Mesodermal cell (in vitro differentiated cells): ENCODE results near the gene SRGAP2C.
"Not testable (repeated sequence)": the region's sequence is repeated elsewhere in the genome, so short reads cannot be mapped to it uniquely, and the experiment has no call there.

Experiments
- H3K27ac ChIP-seq: 2 replicates; pipeline ENCODE4 v1.7.0; 2013; ENCODE audit warnings: mild to moderate bottlenecking, low read depth, low read length, moderate library complexity; ENCODE audit not compliant: severe bottlenecking
- H3K36me3 ChIP-seq: 2 replicates; pipeline ENCODE4 v1.7.1; 2013; ENCODE audit warnings: mild to moderate bottlenecking, low read length, moderate library complexity; ENCODE audit not compliant: control insufficient read depth, insufficient read depth
- H3K4me1 ChIP-seq: one replicate; pipeline ENCODE4 v1.7.1; 2013; ENCODE audit warnings: mild to moderate bottlenecking, low read length; ENCODE audit not compliant: insufficient read depth, control insufficient read depth, poor library complexity, severe bottlenecking
- H3K4me3 ChIP-seq: 2 replicates; pipeline ENCODE4 v1.7.0; 2013; ENCODE audit warnings: low read length, control low read depth, mild to moderate bottlenecking; ENCODE audit not compliant: insufficient read depth, poor library complexity, severe bottlenecking; ENCODE audit errors: extremely low read depth
- H3K9me3 ChIP-seq: 2 replicates; pipeline ENCODE4 v1.7.1; 2013; ENCODE audit warnings: mild to moderate bottlenecking, low read length, moderate library complexity; ENCODE audit not compliant: control insufficient read depth
- WGBS, 2 experiments: methylation state at CpG; one replicate each; pipeline ENCODE4 v1.1.5; 2013; ENCODE audit warnings: missing lambda C conversion rate in 2 of 2; ENCODE audit not compliant: insufficient coverage in 2 of 2; 5-methylcytosine and 5-hydroxymethylcytosine counted together

Gene SRGAP2C

GRCh38 chr1:121213491-121213890 lies 28.7 kb downstream of the SRGAP2C start:
- H3K4me3 ChIP-seq, H3K36me3 ChIP-seq, H3K4me1 ChIP-seq, H3K9me3 ChIP-seq, H3K27ac ChIP-seq: not testable (repeated sequence)
- no CpG with 5 or more reads among the region's 9 CpGs for WGBS, 2 experiments

- not testable (repeated sequence) for H3K9me3 ChIP-seq, H3K4me1 ChIP-seq, H3K36me3 ChIP-seq, H3K4me3 ChIP-seq, H3K27ac ChIP-seq
- no CpG with 5 or more reads among the region's 5 CpGs for WGBS, 2 experiments
These were observed 29.9 kb downstream of the SRGAP2C start for GRCh38 chr1:121214544-121215156.

- not testable (repeated sequence) for H3K9me3 ChIP-seq, H3K4me3 ChIP-seq, H3K36me3 ChIP-seq, H3K27ac ChIP-seq, H3K4me1 ChIP-seq
- no CpG with 5 or more reads among the region's 1 CpG for WGBS, 2 experiments
These were observed 31.1 kb downstream of the SRGAP2C start for GRCh38 chr1:121215699-121216417.

GRCh38 chr1:121216676-121217075 lies 31.9 kb downstream of the SRGAP2C start:
- not testable (repeated sequence) for H3K36me3 ChIP-seq, H3K4me3 ChIP-seq, H3K27ac ChIP-seq, H3K9me3 ChIP-seq, H3K4me1 ChIP-seq
- no CpG with 5 or more reads among the region's 1 CpG for WGBS, 2 experiments

GRCh38 chr1:121221770-121222169 lies 37.0 kb downstream of the SRGAP2C start:
- 100% methylated on average over 1 of the region's 1 CpG; no CpG with 5 or more reads in 1 of the 2 experiments for WGBS, 2 experiments
- not testable (repeated sequence) for H3K27ac ChIP-seq, H3K4me3 ChIP-seq, H3K9me3 ChIP-seq, H3K36me3 ChIP-seq, H3K4me1 ChIP-seq

- no CpG with 5 or more reads among the region's 4 CpGs for WGBS, 2 experiments
These were observed 39.9 kb downstream of the SRGAP2C start for GRCh38 chr1:121224714-121225113.

GRCh38 chr1:121226295-121226904 lies 41.6 kb downstream of the SRGAP2C start:
- H3K4me1 ChIP-seq, H3K36me3 ChIP-seq, H3K4me3 ChIP-seq, H3K27ac ChIP-seq, H3K9me3 ChIP-seq: not testable (repeated sequence)
- WGBS, 2 experiments: no CpG with 5 or more reads among the region's 4 CpGs

More at GRCh38 chr1:121224714-121225113, 39.9 kb downstream of the SRGAP2C start:
- not testable (repeated sequence) for H3K36me3 ChIP-seq, H3K27ac ChIP-seq, H3K9me3 ChIP-seq, H3K4me1 ChIP-seq, H3K4me3 ChIP-seq

GRCh38 chr1:121226925-121227324 lies 42.1 kb downstream of the SRGAP2C start:
- not testable (repeated sequence) for H3K27ac ChIP-seq

GRCh38 chr1:121227544-121228330 lies 43.0 kb downstream of the SRGAP2C start:
- not testable (repeated sequence) for H3K36me3 ChIP-seq, H3K4me3 ChIP-seq, H3K9me3 ChIP-seq, H3K27ac ChIP-seq, H3K4me1 ChIP-seq
- WGBS, 2 experiments: no CpG with 5 or more reads among the region's 9 CpGs

More at GRCh38 chr1:121226925-121227324, 42.1 kb downstream of the SRGAP2C start:
- H3K4me3 ChIP-seq, H3K36me3 ChIP-seq, H3K4me1 ChIP-seq, H3K9me3 ChIP-seq: not testable (repeated sequence)
- WGBS, 2 experiments: no CpG with 5 or more reads among the region's 2 CpGs

- H3K9me3 ChIP-seq, H3K4me1 ChIP-seq, H3K4me3 ChIP-seq, H3K36me3 ChIP-seq, H3K27ac ChIP-seq: not testable (repeated sequence)
- no CpG with 5 or more reads among the region's 4 CpGs for WGBS, 2 experiments
These were observed 45.9 kb downstream of the SRGAP2C start for GRCh38 chr1:121230636-121231035.
